HG03097 (cell line): ENCODE data around the gene HMGCS2.
"Not testable (repeated sequence)": the region's sequence is repeated elsewhere in the genome, so short reads cannot be mapped to it uniquely, and the experiment has no call there.

Experiments
- ATAC-seq: cut with Tn5 transposase; IDR thresholded peaks from one replicate; pipeline ENCODE4 v1.9.1; 2021; ENCODE audit not compliant: unreplicated experiment, low FRiP score

Gene HMGCS2

DNA sequence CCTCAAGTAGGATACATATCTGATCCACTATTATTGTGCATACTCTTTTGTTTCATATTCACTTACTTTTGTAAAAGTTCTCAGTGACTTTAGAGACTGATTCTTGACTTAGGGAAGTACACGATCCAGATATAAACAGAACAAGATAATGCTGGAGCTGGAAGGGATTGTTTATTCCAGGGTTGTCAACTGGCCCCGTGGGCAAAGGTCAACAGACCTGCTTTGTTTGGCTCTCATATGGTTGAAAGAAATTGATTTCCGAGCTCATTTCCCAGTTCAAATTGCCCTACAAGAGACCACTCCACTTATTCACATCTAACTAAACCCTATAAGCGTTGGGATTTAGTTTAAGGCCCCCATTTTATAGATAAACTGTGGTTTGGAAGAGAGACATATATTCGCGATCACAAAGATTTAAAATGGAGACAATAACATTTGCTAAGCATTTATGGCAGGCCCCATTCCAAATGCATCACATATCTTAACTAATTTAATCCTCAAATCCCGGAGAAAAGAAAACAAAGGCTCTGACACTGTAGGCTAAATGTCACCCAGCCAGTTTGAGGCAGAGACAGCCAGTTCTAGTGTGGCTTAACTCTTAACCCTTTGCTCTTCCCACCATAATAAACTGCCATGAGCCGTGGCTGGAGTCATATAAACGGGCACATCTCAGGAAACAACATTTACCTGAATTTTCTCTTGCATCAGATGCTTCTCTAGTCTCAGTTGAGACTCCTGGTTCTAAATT, 21.9 kb upstream of the HMGCS2 start:
- no peak for ATAC-seq

DNA sequence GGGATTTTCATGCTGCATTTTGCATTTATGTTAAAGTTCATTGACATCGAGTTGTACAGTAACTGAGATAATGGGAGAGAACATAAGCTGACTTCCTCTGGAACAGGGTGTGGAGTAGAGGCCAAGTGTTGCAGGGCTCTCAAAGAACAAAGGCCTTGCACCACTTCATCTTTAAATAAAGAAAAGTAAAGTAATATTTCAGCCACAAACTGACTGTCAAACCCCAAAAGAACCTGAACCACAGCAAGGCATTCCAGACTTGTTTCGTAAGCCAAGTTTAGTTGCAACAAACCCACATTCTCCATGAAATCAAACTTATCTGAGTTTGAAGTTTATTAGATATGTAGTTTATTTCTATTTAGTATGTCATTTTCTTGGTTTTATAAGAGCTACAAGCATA, 19.1 kb upstream of the HMGCS2 start:
- ATAC-seq, result no peak

DNA sequence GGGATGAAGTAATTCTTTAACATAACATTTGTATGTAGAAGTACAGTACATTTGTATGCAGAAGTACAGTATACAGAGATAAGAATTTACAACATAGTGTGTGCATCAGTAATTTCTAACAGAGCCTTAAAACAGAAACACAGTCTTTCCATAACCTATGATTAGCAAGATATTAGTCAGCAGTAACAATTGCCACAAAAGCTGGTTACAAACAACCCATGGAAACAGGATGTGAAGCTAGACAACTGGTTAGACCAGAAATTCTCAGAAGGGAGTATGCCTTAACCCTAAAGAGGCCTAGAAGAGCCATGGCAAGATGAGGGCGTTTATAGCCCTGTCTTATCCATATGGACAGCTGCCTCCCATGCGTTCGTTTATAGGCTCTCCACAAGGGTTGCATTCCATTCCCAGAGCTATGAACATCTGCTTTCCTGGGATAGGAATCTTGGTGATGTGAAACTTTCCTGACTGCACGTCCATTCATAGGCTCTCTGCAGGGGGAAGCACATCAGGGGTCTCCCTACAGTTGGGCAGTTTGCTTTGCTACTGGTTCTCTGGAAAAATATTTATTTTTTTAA, 17.9 kb upstream of the HMGCS2 start:
- not testable (repeated sequence) for ATAC-seq

DNA sequence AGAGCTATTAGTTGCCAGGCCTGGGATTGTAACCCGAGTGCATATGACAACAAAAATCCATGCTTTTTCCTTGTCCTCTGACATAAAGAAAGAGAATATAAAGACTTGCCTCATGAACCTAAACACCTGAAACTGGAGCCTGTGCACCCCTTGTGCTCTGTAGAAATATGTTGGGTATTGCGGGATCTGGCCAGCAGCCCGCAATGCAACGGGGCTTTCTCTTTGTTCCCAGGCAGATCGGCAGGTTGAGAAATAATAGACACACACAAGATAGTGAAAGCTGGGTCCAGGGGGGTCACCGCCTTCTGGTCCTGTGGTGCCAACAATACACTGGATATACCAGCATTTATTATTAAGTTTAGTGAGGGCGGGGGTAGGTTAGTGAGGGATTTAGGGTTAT, 17.3 kb upstream of the HMGCS2 start:
- not testable (repeated sequence) for ATAC-seq

DNA sequence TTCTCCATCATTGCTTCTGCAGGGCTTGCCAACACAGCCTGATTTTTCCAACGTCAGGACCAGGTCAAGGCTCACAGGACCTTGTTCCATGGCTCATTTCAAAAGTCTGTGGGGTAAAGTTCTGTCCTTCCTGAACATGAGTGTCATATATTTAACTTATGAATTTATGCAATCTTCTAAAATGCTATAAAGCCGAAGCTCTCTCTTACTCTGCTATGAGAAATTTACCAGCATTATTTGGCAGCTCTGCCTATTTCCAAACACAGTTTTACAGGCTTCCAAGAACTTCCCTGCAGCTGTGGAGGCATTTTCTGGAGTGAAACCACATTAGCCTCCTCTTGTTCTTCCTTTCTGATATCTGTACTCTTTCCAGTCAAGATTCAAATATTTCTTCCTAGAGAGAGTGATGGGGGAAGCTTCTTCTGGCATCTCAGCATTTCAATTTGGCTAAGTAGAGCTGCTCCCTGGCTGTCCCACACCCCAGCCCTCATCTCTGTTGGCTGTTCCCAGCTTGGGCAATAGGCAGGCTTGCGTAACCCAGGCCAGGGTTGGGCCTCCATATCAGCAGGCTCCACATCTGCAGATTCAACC, 15.6 kb upstream of the HMGCS2 start:
- no peak for ATAC-seq

DNA sequence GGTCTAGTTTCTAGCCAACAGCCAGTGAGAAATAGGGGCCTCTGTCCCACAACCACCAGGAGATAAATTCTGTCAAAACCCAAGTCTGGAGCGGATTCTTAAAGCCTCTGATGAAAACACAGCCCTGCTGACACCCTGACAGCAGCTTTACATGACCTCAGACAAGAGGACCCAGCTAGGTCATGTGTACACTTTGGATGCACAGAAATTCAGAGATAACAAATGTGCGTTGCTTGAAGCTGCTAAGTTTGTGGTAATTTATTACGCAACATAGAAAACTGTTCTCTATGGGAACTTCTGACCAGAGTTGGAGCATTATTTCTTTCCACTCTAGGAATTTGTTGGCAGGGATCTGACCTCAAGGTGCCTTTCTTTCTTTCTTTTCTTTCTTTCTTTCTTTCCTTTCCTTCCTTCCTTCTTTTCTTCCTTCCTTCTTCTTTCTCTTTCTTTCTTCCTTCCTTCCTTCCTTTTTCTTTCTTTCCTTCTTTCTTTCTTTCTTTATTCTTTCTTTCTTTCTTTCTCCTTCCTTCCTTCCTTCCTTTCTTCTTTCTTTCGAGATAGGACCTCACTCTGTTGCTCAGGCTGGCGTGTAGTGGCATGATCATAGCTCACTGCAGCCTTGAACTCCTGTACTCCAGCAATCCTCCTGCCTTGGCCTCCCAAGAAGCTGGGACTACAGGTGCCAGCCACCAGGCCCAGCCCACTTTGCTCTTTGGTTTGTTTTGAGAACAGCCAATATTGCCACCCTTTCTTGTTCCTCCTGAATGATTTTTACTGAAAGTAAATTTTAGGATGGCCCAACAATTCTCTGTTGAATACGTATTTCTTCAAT, 14.9 kb upstream of the HMGCS2 start:
- ATAC-seq, result no peak

DNA sequence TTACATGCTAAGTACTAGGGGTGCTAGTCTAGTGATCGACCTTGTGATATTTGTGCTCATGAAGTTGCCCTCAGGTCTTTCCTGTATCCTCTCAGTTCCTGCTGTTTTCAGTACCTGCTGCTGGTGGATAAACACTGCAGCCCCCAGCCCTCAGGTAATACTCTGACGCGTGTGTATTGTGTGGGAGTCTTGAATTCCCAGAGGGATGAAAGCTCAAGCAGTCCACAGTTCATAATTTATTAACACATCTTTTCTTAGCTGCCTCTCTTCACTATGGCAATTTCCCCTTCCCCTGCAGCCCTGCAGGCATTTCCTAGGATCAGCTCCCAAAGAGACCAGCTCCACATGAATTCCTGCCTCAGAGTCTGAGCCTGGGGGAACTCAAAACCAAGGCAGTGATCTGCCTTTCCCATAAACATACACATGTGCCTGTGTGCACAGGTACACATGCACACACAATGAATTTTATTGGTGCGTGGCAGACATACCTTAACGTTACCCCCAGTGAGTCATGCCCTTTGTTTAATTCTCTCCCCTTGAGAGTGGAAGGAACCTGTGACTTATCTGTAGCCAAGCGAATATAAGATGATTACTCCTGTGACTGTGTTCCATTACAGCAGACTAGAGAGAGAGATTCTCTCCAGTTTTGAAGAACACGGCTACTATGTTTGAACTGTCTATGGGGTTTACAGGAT, 14.1 kb upstream of the HMGCS2 start:
- ATAC-seq, result no peak

DNA sequence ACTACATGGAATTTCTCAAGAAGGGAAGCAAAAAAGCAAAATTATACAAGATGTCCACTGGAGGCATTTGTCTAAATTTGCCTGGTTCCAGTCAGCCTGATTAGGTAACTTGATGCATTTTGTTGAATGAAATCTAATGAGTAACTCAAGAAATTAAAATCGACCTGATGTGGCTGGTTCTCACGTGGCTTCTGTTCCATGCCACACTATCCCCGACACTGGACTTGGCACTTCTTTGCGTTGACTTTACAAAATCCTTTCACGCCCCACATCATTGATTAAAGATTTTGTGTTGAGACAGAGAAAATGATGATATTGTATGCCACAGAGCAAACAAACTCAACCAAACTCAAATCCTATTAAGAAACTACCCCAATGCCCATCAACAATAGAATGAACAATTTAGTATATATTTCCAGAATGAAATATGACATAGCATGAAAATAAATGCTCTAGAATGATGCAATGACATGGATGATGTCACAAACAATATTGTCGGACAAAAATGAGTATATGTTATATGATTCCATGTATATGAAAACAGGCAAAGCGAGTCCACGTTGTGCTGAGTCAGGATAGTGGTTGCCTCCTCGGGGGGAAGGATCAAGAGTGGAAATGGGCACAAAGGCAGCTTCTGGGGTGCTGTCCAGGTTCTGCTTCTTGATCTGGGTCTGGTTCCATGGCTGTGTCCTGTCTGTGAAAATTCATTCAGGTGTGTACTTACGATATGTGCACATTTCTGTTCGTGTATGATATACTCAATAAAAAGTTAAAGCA, 12.9 kb upstream of the HMGCS2 start:
- no peak for ATAC-seq

DNA sequence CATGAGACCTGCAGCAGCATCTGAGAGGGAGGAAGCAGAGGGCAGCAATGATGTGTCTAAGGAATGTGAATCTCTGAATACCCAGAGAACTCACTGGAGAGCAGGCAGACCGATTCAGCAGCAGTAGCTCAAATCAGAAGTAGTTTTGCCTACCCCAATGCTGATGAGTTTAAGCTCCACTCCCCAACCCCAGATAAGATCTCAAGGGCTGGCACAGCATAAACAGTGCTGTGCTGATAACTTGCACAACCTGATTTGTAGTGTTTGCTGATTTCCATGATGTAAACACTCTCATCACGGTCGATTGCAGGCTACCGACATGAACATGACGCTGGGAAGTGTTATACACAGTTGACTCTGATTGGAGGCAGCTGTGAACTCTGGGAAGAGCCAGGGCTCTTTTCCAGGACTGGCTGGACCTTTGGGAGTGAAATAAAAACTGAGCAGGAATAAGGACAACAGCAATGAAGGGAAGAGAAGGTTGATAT, 11.2 kb upstream of the HMGCS2 start:
- no peak for ATAC-seq

DNA sequence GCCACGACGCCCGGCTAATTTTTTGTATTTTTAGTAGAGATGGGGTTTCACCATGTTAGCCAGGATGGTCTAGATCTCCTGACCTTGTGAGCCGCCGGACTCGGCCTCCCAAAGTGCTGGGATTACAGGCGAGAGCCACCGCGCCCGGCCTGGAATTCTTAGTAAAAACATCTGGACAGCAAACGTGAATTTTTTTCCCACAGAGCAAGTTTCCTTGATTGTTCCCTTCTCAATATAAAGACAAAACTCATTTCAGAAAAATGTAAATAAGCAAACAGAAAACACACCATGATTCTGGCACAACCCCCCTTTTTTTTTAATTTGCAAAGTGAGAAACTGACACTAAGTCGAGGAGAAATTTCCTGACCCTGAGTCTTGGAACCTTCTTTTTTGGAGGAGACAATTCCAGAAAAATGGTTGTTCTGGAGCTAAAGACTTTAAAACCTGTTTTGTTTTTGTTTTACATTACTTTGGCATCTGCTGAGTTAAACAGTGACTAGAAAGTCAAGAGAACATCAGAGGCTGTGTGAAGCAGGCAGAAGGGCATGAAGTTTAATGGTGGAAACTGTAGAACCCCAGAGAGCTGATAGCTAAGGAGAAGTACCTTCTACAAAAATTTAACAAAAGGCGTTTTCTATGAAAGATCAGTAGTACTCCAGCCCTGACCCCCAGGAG, 10.3 kb upstream of the HMGCS2 start:
- ATAC-seq, result no peak

DNA sequence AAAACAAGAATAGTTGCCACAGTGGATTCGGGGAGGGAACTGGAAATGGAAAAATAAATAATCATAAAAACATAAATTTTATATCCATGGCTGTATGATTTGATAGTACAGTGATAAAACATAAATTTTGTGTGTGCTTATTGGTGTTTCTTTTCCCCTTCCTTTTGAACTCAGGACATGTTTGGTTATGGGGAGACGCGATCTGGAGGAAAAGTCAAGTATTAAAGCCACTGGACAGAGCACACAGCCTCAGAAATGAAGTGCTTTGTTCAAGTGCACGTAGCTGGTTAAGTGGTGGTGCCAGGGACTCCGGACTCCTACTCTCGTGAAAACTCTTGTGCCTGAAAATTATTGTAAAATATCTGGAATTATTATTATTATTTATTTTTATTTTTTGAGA, 9.7 kb upstream of the HMGCS2 start:
- ATAC-seq, result no peak

DNA sequence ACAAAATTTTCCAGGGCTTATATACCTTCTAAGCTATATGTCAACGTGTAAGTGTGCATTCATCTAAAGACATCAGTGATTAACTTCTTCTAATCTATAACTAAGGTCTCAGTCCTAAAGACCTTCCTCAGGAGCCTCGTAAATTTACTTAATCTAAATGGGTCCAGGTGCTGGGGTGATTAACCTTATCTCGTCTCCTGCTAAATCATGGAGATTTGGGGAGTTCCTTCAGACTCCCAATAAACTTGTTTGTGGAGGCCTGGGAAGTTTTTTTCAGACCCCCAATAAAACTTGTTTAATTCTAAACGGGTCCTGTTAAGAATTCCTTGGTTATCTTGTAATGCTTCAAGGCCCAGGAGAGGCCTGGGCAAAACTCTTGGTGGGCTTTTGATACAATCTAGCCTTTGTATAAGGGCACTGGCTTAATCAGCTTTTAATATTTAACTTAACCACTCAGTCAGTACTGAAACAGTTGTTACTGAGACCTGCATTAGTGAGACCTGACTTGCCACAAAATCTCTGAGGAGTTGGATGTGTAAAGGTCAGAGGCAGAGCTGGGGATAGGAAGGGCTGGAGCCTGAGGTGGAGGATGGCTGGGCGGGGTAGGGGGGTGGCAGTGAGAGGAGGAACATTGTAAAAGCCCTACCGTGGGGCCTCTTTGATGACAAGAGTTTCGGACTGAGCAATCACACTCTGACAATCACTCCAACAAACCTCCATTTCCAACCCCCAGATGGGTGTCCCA, 6.2 kb upstream of the HMGCS2 start:
- no peak for ATAC-seq

DNA sequence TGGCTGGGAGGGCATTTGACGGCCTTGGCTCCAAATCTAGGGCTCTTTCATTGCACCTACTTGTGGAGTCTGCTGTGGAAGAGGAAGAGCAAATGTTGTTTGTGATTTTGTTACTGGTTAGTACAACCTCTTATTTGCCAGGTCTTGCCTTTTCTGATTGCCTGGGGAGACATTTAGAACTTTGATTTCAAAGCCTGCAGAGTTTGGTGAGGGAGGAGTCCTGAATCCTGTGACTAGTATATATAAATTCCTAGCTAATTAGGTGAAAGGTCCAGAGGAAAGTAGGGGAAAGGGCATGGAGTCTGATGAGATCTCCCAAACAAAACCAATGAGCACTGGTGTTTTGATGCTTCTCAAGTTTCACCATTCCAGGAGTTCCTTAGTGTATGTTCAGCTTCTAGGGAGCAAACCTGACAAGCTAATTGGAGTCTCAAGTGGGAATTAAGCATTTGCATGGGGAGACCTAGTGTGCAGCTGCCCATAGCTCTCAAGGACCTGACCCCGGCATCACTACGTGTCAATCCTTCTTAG, 5.1 kb upstream of the HMGCS2 start:
- no peak for ATAC-seq

DNA sequence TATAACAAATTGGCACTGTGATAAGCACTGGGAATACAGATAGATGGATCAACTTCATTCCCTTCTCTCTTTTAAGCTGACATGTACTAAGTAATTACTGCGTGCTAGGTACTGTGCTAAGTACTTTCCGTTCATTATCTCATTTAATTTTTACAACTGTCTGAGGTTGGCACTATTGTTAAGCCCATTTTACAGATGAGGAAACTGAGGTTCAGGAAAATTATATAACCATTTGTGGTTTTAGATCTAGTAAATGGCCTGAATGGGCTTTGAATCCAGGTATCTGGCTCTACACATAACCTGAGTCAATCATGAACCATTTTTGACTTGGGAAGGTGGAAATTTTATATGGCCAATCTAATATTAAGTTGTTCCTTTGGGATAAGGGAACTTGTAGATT, 3.6 kb upstream of the HMGCS2 start:
- no peak for ATAC-seq

DNA sequence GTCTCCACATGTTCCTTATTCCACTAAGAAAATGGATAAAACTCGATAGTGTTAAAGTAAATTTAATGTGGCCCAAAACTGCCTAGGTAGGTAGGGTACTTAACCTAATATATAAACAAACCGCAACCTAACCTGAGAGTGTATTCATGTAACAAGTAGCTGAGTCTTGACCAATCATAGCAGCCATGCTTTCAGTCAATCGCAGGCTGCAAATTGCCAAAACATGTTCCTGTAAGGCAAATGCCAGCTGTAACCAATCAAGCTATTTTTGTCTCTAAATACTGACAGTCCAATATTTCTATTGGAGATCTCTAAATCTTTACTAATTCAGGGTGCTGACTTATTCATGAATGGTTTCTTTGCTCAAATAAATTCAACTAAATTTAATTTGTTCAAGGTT, 3.1 kb upstream of the HMGCS2 start:
- no peak for ATAC-seq

DNA sequence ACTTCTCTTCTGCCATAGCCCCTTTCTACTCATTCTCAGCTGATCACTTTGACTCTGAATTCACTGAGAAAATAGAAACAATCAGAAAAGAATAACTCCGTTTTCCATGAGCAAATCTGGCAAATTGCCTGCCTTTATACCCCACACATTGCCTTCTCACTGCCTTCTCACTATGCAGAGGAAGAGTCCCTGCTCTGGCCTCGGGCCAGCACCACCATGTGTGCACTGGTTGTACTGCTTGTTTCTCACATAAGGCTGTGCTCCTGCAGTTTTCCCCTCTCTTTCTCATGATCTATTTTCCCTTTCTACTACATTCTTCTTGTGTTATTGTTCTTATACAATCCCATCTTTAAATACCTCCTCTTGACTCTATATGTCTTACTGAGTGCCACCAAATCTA, 2.3 kb upstream of the HMGCS2 start:
- ATAC-seq, result no peak

DNA sequence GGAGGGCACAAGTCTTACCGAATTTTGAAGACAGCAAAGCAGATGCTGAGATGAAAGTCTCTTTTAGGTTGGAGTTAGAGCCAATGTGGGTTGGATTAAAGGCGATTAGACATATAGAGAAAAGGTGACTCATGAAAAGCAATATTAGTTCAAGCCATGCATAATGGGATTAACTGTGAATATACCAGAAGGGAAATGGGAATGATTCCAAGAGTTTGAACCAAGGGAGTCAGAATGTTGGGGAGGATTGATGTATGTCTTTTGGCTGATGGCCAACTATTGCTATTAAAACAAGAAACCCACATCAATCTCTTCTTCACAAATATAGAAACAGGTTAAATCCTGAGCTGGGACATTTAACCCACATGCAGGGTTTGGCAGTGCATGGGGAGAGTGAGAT, 1.2 kb downstream of the HMGCS2 start:
- ATAC-seq, result no peak

DNA sequence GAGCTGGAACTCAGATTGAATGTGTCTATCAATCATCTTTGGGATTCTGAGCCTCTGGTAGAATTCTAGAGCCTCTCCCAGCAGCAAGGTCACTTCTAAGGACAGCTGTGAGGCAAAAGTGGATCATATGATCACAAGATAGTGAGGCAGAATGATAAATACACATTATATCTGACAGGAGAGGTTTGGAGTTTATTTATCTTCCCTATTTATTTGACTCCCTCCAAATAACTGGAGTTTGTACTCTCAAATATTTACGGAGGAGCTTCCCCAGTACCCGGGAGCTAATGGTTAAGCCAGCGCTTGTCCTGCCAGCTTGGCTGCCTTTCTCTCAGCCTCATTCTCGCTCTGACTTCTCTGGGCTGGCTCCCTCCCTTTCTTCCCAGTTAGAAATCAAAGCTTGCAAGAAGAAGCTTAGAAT, 2.3 kb downstream of the HMGCS2 start:
- no peak for ATAC-seq
